Measurements from ENCODE around the gene CDHR1.

GRCh38 chr10:84248794-84249193 is 54.5 kb downstream of the CDHR1 start:
- TF ChIP-seq CTCF (conservative IDR thresholded peaks at IDR 0.05), result no peak
- TF ChIP-seq ZFX (IDR thresholded peaks at IDR 0.05), result no peak
